ENCODE measurements around the gene DNASE1L2. TPM values are rescaled to one million over a fixed set of nuclear protein-coding genes. Genes with fewer than 3 reads are reported as not detected.
"Not testable (repeated sequence)": the region's sequence is repeated elsewhere in the genome, so short reads cannot be mapped to it uniquely, and the experiment has no call there.

DNASE1L2 gene
- total RNA-seq, 1 donor from 2014 or later, result 0.21 TPM

- H3K27me3 ChIP-seq (ENCODE audit: control insufficient read depth, insufficient read depth, low read length), result peaks cover 49% of the 10 kb centered on the region
- DNase-seq (ENCODE audit: low read depth), result no peak
- H3K36me3 ChIP-seq (ENCODE audit: control insufficient read depth, insufficient read depth, low read length), result no peaks in the 10 kb centered on the region
- no peak overlapping the region for H3K4me3 ChIP-seq (ENCODE audit: low read depth, low read length)
- TF ChIP-seq, protein P1, sequence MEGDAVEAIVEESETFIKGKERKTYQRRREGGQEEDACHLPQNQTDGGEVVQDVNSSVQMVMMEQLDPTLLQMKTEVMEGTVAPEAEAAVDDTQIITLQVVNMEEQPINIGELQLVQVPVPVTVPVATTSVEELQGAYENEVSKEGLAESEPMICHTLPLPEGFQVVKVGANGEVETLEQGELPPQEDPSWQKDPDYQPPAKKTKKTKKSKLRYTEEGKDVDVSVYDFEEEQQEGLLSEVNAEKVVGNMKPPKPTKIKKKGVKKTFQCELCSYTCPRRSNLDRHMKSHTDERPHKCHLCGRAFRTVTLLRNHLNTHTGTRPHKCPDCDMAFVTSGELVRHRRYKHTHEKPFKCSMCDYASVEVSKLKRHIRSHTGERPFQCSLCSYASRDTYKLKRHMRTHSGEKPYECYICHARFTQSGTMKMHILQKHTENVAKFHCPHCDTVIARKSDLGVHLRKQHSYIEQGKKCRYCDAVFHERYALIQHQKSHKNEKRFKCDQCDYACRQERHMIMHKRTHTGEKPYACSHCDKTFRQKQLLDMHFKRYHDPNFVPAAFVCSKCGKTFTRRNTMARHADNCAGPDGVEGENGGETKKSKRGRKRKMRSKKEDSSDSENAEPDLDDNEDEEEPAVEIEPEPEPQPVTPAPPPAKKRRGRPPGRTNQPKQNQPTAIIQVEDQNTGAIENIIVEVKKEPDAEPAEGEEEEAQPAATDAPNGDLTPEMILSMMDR (IDR thresholded peaks at IDR 0.05; ENCODE audit: insufficient read depth, low read length, poor library complexity, severe bottlenecking), result no peak
Measured at GRCh38 chr16:2199095-2199494, 37.1 kb upstream of the DNASE1L2 start.

DNA sequence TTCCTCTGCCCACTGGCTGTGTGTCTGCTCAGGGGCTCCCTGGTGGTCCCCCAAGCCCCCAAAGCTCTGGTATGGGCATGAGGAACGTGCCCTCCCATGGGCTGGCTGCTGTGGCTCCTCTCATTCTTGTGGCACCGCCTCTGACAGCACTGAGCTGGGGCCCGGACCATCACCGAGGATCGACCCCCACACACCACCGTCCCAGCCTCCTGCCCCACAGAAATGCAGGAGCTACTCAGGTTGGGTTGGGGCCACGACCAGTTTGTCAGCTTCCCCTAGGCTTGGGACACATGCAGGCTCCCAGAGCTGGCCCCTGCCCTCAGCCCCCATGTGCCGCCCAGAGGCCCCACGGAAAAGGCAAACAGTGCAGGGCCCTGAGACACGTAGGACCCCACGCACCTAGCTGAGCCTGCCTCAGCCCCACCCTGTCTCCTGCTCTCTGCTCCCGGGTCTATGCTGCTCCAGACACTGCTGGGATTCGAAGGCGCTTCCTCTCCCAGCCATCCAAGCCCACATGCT, 36.6 kb upstream of the DNASE1L2 start:
- TF ChIP-seq, protein P1 (IDR thresholded peaks at IDR 0.05; ENCODE audit: insufficient read depth, low read length, poor library complexity, severe bottlenecking), result no peak
- Histone ChIP-seq H3K4me3 (ENCODE audit: low read depth, low read length) (no peak overlapping the region), H3K27me3 (ENCODE audit: control insufficient read depth, insufficient read depth, low read length) (peaks cover 43% of the 10 kb centered on the region), H3K36me3 (ENCODE audit: control insufficient read depth, insufficient read depth, low read length) (no peaks in the 10 kb centered on the region)
- no peak for DNase-seq (ENCODE audit: low read depth)

DNA sequence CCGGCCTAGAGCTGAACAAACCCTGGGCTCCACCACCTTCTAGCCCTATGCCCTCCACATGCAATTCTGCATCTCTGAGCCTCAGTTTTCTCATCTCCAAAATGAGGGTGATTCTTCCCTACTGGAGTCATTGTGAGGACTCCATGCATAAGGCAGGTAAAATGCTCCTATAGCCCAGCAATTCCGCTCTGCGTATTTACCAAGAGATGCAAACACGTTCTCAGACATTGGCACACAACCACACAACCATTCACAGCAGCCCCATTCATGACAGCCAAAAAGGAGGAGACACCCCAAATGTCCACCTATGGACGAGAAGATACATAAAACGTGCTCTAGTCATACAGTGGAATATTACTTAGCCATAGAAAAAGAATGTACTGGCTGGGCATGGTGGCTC, 35.9 kb upstream of the DNASE1L2 start:
- no peak for DNase-seq (ENCODE audit: low read depth)
- TF ChIP-seq, protein P1 (IDR thresholded peaks at IDR 0.05; ENCODE audit: insufficient read depth, low read length, poor library complexity, severe bottlenecking), result no peak
- Histone ChIP-seq H3K36me3 (ENCODE audit: control insufficient read depth, insufficient read depth, low read length) (no peaks in the 10 kb centered on the region), H3K27me3 (ENCODE audit: control insufficient read depth, insufficient read depth, low read length) (peaks cover 37% of the 10 kb centered on the region), H3K4me3 (ENCODE audit: low read depth, low read length) (no peak overlapping the region)

DNA sequence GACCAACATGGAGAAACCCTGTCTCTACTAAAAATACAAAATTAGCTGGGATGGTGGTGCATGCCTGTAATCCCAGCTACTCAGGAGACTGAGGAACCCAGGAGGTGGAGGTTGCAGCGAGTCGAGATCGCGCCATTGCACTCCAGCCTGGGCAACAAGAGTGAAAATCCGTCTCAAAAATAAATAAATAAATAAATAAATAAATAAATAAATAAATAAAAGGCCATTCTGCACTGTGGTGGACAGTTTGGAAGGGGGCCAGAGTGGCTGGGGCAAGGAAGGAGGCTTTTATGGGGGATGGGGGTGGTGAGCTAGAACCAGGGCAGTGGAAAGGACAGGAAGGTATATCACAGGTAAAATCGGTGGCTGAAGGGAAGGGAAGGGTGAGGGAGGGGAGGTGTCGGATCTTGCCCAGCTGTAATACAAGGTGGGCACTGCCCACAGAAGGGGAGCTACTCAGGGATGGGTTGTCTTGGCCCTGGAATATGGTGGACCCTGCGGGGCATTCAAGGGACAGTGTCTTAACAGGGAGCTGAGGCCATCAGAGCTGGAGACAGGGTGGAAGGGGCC, 33.0 kb upstream of the DNASE1L2 start:
- H3K4me3 ChIP-seq (ENCODE audit: low read depth, low read length); DNase-seq (ENCODE audit: low read depth); H3K36me3 ChIP-seq (ENCODE audit: control insufficient read depth, insufficient read depth, low read length): not testable (repeated sequence)
- peaks cover 18% of the 10 kb centered on the region for H3K27me3 ChIP-seq (ENCODE audit: control insufficient read depth, insufficient read depth, low read length)

- TF ChIP-seq, protein P1 (IDR thresholded peaks at IDR 0.05; ENCODE audit: insufficient read depth, low read length, poor library complexity, severe bottlenecking), result no peak
- peaks cover 7% of the 10 kb centered on the region for H3K27me3 ChIP-seq (ENCODE audit: control insufficient read depth, insufficient read depth, low read length)
- DNase-seq (ENCODE audit: low read depth), result no peak
- no peaks in the 10 kb centered on the region for H3K36me3 ChIP-seq (ENCODE audit: control insufficient read depth, insufficient read depth, low read length)
- H3K4me3 ChIP-seq (ENCODE audit: low read depth, low read length), result peak overlapping the region; percentile 83
Measured at GRCh38 chr16:2204416-2205103, 31.7 kb upstream of the DNASE1L2 start.

- Histone ChIP-seq H3K4me3 (ENCODE audit: low read depth, low read length) (peak within 1 kb of the TSS; percentile 83), H3K36me3 (ENCODE audit: control insufficient read depth, insufficient read depth, low read length) (no peaks in the 10 kb centered on the region), H3K27me3 (ENCODE audit: control insufficient read depth, insufficient read depth, low read length) (no peaks in the 10 kb centered on the region)
- DNase-seq (ENCODE audit: low read depth), result no peak
- TF ChIP-seq, protein P1 (IDR thresholded peaks at IDR 0.05; ENCODE audit: insufficient read depth, low read length, poor library complexity, severe bottlenecking), result no peak
Measured at GRCh38 chr16:2205104-2205966, 30.9 kb upstream of the DNASE1L2 start, which contains the start of gene MLST8. TSS of gene MLST8 (plus strand) at chr16:2205454. CDS start at chr16:2206086, 632 bp downstream.
